ENCODE results near the gene GSTA2.

- TF ChIP-seq CTCF (IDR thresholded peaks at IDR 0.05; ENCODE audit: low read length) = no peak
- TF ChIP-seq EZH2 (optimal IDR thresholded peaks at IDR 0.05; ENCODE audit: low read depth, low read length) = no peak
Observed at GRCh38 chr6:52802806-52803205, 39.5 kb upstream of the GSTA2 start.

All from MM.1S (cell line).